ENCODE results near the gene RLF.
A peak's percentile ranks its signal among the peaks of the same experiment; 100 is the strongest.

The RLF gene

GRCh38 chr1:40161125-40161887, at the start of gene RLF:
TSS of gene RLF (plus strand) at chr1:40161387. CDS start at chr1:40161400, 13 bp downstream.
- peak; percentile 99 for DNase-seq

GRCh38 chr1:40114400-40114799, 46.8 kb upstream of the RLF start:
- DNase-seq, result no peak

GRCh38 chr1:40120128-40120527, 41.1 kb upstream of the RLF start:
- no peak for DNase-seq

GRCh38 chr1:40122855-40123254, 38.3 kb upstream of the RLF start:
- no peak for DNase-seq

- peak; percentile 22 for DNase-seq
Measured at GRCh38 chr1:40130892-40131291, 30.3 kb upstream of the RLF start.

- no peak for DNase-seq
Measured at GRCh38 chr1:40132383-40133311, 28.5 kb upstream of the RLF start.

- no peak for DNase-seq
Measured at GRCh38 chr1:40133312-40133665, 27.9 kb upstream of the RLF start.

- DNase-seq, result no peak
Measured at GRCh38 chr1:40133839-40134238, 27.3 kb upstream of the RLF start.

GRCh38 chr1:40140211-40140973, 20.8 kb upstream of the RLF start:
- peak; percentile 34 for DNase-seq

- no peak for DNase-seq
Measured at GRCh38 chr1:40141878-40142535, 19.2 kb upstream of the RLF start.

- DNase-seq, result peak; percentile 88
Measured at GRCh38 chr1:40143891-40144575, 17.2 kb upstream of the RLF start.

GRCh38 chr1:40151457-40152079, 9.6 kb upstream of the RLF start:
- no peak for DNase-seq

- DNase-seq, result peak; percentile 59
Measured at GRCh38 chr1:40153073-40153770, 8.0 kb upstream of the RLF start.

GRCh38 chr1:40155135-40155534, 6.1 kb upstream of the RLF start:
- no peak for DNase-seq

- DNase-seq, result no peak
Measured at GRCh38 chr1:40155910-40156309, 5.3 kb upstream of the RLF start.

GRCh38 chr1:40160806-40161124, 422 bp upstream of the RLF start:
- DNase-seq, result no peak

- DNase-seq, result no peak
Measured at GRCh38 chr1:40161888-40162397, 756 bp downstream of the RLF start.

- DNase-seq, result peak; percentile 65
Measured at GRCh38 chr1:40162753-40163441, 1.7 kb downstream of the RLF start.

- DNase-seq, result no peak
Measured at GRCh38 chr1:40167317-40167716, 6.1 kb downstream of the RLF start.

GRCh38 chr1:40171036-40171435, 9.8 kb downstream of the RLF start:
- DNase-seq, result no peak

All from suppressor macrophage treated with lipopolysaccharide for 4 hours (primary cell).